ENCODE data around the gene NAT9.
A peak's percentile ranks its signal among the peaks of the same experiment; 100 is the strongest.

The NAT9 gene

GRCh38 chr17:74748279-74748528, 27.9 kb downstream of the NAT9 start:
- TF ChIP-seq CTCF (IDR thresholded peaks at IDR 0.05; ENCODE audit: insufficient read depth, low read depth, low read length, missing control alignments) = no peak
- DNase-seq (ENCODE audit: low read depth) = no peak
- peak overlapping the region; percentile 63 for H3K4me3 ChIP-seq (ENCODE audit: low read depth, low read length)

DNA sequence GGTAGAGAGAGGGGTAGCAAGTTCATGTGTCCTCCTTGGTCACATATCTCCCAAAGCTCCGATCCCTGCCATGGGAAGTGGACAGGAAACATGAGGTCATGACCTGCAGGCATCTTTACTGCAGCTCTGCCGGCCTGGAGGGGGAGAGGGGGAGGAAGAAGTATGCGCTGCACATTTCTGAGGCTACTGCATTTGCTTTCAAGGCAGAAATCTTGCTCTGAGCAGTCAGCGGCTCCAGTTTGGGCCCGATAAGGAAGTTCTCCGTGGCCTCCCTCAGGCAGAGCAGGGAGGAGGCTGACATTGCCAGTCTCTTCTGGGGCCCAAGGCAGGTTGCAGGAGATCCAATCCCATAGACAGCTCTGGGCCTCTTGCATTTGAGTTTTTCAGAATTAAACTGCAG, 29.2 kb downstream of the NAT9 start:
- no peak overlapping the region for H3K4me3 ChIP-seq (ENCODE audit: low read depth, low read length)
- TF ChIP-seq CTCF (IDR thresholded peaks at IDR 0.05; ENCODE audit: insufficient read depth, low read depth, low read length, missing control alignments) = no peak
- no peak for DNase-seq (ENCODE audit: low read depth)

DNA sequence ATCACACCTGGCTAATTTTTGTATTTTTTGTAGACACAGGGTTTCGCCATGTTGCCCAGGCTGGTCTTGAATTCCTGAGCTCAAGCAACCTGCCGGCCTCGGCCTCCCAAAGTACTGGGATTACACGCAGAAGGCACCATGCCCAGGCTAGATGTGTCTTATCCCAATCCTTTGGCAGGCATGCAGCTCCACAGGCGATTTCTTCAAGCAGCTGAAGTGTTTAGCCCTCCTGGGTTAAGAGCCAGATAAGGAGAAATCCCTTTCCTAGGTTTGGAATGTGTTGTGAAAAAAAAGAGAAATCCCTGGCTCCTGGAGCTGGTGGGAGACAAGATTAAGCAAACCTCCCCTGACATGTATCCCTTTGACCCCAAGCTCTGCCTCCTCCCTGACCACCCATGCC, 29.8 kb downstream of the NAT9 start:
- no peak overlapping the region for H3K4me3 ChIP-seq (ENCODE audit: low read depth, low read length)
- no peak for DNase-seq (ENCODE audit: low read depth)
- no peak for TF ChIP-seq CTCF (IDR thresholded peaks at IDR 0.05; ENCODE audit: insufficient read depth, low read depth, low read length, missing control alignments)

- H3K4me3 ChIP-seq (ENCODE audit: low read depth, low read length) = no peak overlapping the region
- no peak for TF ChIP-seq CTCF (IDR thresholded peaks at IDR 0.05; ENCODE audit: insufficient read depth, low read depth, low read length, missing control alignments)
- DNase-seq (ENCODE audit: low read depth) = no peak
These were observed 30.5 kb downstream of the NAT9 start for GRCh38 chr17:74745548-74746177.

GRCh38 chr17:74744714-74745547, 31.2 kb downstream of the NAT9 start:
- TF ChIP-seq CTCF (IDR thresholded peaks at IDR 0.05; ENCODE audit: insufficient read depth, low read depth, low read length, missing control alignments) = peak; percentile 99
- H3K4me3 ChIP-seq (ENCODE audit: low read depth, low read length) = no peak overlapping the region
- DNase-seq (ENCODE audit: low read depth) = peak; percentile 80

DNA sequence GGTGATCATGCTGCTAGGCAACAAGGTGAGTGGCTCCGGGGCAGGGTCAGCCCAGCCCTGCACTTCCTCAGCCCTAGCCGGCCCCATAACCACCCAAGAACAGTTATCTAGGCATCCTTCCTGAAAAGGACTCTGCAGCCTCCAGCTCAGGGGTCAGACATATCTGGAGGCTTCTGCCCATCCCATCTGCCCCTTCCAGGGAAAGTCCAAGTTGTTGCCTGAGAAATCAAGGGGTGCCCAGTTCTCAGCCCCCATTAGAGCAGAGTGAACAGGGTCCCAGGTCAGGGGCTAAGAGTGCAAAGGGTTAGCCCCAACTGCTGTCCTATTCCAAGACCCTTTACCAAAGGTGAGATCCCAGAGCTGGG, 31.8 kb downstream of the NAT9 start:
- DNase-seq (ENCODE audit: low read depth) = no peak
- no peak overlapping the region for H3K4me3 ChIP-seq (ENCODE audit: low read depth, low read length)
- no peak for TF ChIP-seq CTCF (IDR thresholded peaks at IDR 0.05; ENCODE audit: insufficient read depth, low read depth, low read length, missing control alignments)

DNA sequence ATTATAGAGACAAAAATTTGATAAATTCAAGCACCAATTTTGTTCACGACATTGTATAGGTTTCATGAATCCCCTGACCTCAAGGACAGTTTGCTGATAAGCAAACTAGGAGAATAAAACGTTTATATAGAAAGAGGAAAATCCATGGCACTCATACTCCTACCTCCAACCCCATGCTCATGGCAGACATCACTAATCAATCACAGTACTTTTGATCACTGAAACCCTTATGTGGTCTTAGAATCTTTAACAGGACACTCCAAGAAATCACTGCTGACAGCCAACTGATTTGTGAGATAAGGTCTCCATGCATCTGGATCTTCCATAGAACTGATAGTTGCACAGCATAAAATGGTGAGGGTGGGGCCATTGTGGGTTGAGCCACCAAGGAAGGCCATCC, 32.4 kb downstream of the NAT9 start:
- no peak for DNase-seq (ENCODE audit: low read depth)
- no peak for TF ChIP-seq CTCF (IDR thresholded peaks at IDR 0.05; ENCODE audit: insufficient read depth, low read depth, low read length, missing control alignments)
- H3K4me3 ChIP-seq (ENCODE audit: low read depth, low read length) = no peak overlapping the region

All from GM12865 (cell line).